ENCODE measurements around the gene RNF208. TPM values are rescaled to one million over a fixed set of nuclear protein-coding genes. Genes with fewer than 3 reads are reported as not detected.

The RNF208 gene
- total and polyA plus RNA-seq, 10 of the 15 experiments (the other 5 are each of a cell fraction or from before 2014, with no cell fraction given): 0.06 to 10.7 (median 0.77) TPM

GRCh38 chr9:137266585-137267453 lies 44.8 kb upstream of the RNF208 start:
- BruUV-seq (replicated peaks): no TSS peak
- H3K9ac ChIP-seq (ENCODE audit: control insufficient read depth, insufficient read depth, low read length): no peak overlapping the region
- CTCF ChIA-PET: interaction anchor here (2.6 kb wide), 1 partner anchor 30 kb away, joined by 11 read pairs; no protein-coding TSS in a partner anchor
- ATAC-seq: no peak
- SMC1A ChIA-PET (ENCODE audit: uncharacterized antibody, unreplicated experiment): no interaction called here
- H3K79me2 ChIP-seq (ENCODE audit: control insufficient read depth, insufficient read depth, low read length): 0 out of 2 replicates have a peak, but pooled peaks cover 2% of the 10 kb centered on the region
- TF ChIP-seq WRNIP1 (IDR thresholded peaks at IDR 0.05; ENCODE audit: borderline replicate concordance, low read depth, low read length) (no peak), MXI1 (IDR thresholded peaks at IDR 0.05; ENCODE audit: low read depth, low read length) (no peak)
- no peak for DNase-seq (ENCODE audit: low read depth, low spot score)
- no peaks in the 10 kb centered on the region for H4K20me1 ChIP-seq (ENCODE audit: control insufficient read depth, insufficient read depth)
- in situ Hi-C loops (cut with MboI): no loop called here
- peaks cover 17% of the 10 kb centered on the region for H3K4me1 ChIP-seq (ENCODE audit: control insufficient read depth, insufficient read depth, low read length)
- peak overlapping the region; percentile 3; the same call in 1 of the 2 replicates for H3K4me2 ChIP-seq (ENCODE audit: control insufficient read depth, insufficient read depth)
- no peak for FAIRE-seq
- H2AFZ ChIP-seq (ENCODE audit: control insufficient read depth, low read depth, low read length): no peak overlapping the region
- intact Hi-C loops (cut with micrococcal nuclease; ENCODE audit: unreplicated experiment): no loop called here
- H3K36me3 ChIP-seq (ENCODE audit: control insufficient read depth in 2 of 2, insufficient read depth in 2 of 2, low read length in 1 of 2): peaks cover 6 to 16% of the 10 kb centered on the region in 2 experiments; a peak in 3 of 4 replicates
- POLR2A ChIA-PET: interaction anchor here (0.6 to 2.4 kb wide), 8 partner anchors 11 to 548 kb away, joined by 3 to 13 read pairs (median 4); partner anchors contain the start of genes NELFB, NRARP, TOR4A and TUBB4B
- WGBS (ENCODE audit: insufficient coverage, insufficient replicate concordance, low lambda C conversion rate, missing lambda C conversion rate): 91% methylated on average over 21 of the region's 34 CpGs
- H3K4me3 ChIP-seq: no peak overlapping the region
- H3K9me3 ChIP-seq (replicated peaks; ENCODE audit: control insufficient read depth, insufficient read depth, low read length): no peaks in the 10 kb centered on the region
- H3K27ac ChIP-seq (ENCODE audit: control insufficient read depth, insufficient read depth): no peak overlapping the region
- RAD21 ChIA-PET (ENCODE audit: unreplicated experiment): interaction anchor here (1.2 to 1.9 kb wide), 2 partner anchors 11 to 30 kb away, joined by 4 to 5 read pairs; partner anchors contain the start of gene TOR4A
- H3K27me3 ChIP-seq (replicated peaks in 1 of 2; ENCODE audit: control insufficient read depth in 2 of 2, insufficient read depth in 2 of 2, low read length in 1 of 2): no peaks in the 10 kb centered on the region

- ChIA-PET CTCF (interaction anchor here (0.7 kb wide), 1 partner anchor 25 kb away, joined by 4 read pairs; no protein-coding TSS in a partner anchor), POLR2A (interaction anchor here (2.4 kb wide), 1 partner anchor 10 kb away, joined by 13 read pairs; the partner anchor contains the start of gene NELFB), RAD21 (ENCODE audit: unreplicated experiment) (interaction anchor here (1.2 kb wide), 1 partner anchor 29 kb away, joined by 4 read pairs; no protein-coding TSS in a partner anchor), SMC1A (ENCODE audit: uncharacterized antibody, unreplicated experiment) (no interaction called here)
- in situ Hi-C loops (cut with MboI) (no loop called here), intact Hi-C loops (cut with micrococcal nuclease; ENCODE audit: unreplicated experiment) (no loop called here)
- no peak for DNase-seq (ENCODE audit: low read depth, low spot score)
- Histone ChIP-seq H3K4me3 (no peak overlapping the region), H4K20me1 (ENCODE audit: control insufficient read depth, insufficient read depth) (no peaks in the 10 kb centered on the region), H2AFZ (ENCODE audit: control insufficient read depth, low read depth, low read length) (no peak overlapping the region), H3K4me1 (ENCODE audit: control insufficient read depth, insufficient read depth, low read length) (peaks cover 17% of the 10 kb centered on the region), H3K79me2 (ENCODE audit: control insufficient read depth, insufficient read depth, low read length) (0 out of 2 replicates have a peak, but pooled peaks cover 2% of the 10 kb centered on the region), H3K36me3 (ENCODE audit: control insufficient read depth in 2 of 2, insufficient read depth in 2 of 2, low read length in 1 of 2) (peaks cover 6 to 16% of the 10 kb centered on the region in 2 experiments; a peak in 3 of 4 replicates), H3K27ac (ENCODE audit: control insufficient read depth, insufficient read depth) (no peak overlapping the region), H3K9me3 (replicated peaks; ENCODE audit: control insufficient read depth, insufficient read depth, low read length) (no peaks in the 10 kb centered on the region), H3K9ac (ENCODE audit: control insufficient read depth, insufficient read depth, low read length) (no peak overlapping the region), H3K27me3 (replicated peaks in 1 of 2; ENCODE audit: control insufficient read depth in 2 of 2, insufficient read depth in 2 of 2, low read length in 1 of 2) (no peaks in the 10 kb centered on the region), H3K4me2 (ENCODE audit: control insufficient read depth, insufficient read depth) (no peak overlapping the region)
- BruUV-seq (replicated peaks): no TSS peak
- 89% methylated on average over 15 of the region's 15 CpGs for WGBS (ENCODE audit: insufficient coverage, insufficient replicate concordance, low lambda C conversion rate, missing lambda C conversion rate)
- no peak for FAIRE-seq
- ATAC-seq: no peak
- TF ChIP-seq MYC (IDR thresholded peaks at IDR 0.05; ENCODE audit: insufficient read depth, insufficient read length, insufficient replicate concordance, low read length, severe bottlenecking) (no peak), NFYA (IDR thresholded peaks at IDR 0.05; ENCODE audit: borderline replicate concordance, low read depth, low read length) (no peak), TCF12 (IDR thresholded peaks at IDR 0.05; ENCODE audit: low read depth, low read length) (no peak), PML (IDR thresholded peaks at IDR 0.05; ENCODE audit: low read length) (no peak), JUNB (IDR thresholded peaks at IDR 0.05) (no peak), GABPA (IDR thresholded peaks at IDR 0.05; ENCODE audit: low read depth) (no peak), HDAC2 (IDR thresholded peaks at IDR 0.05) (no peak), MYB (IDR thresholded peaks at IDR 0.05; ENCODE audit: borderline replicate concordance, low read depth, low read length) (no peak), STAT3 (IDR thresholded peaks at IDR 0.05; ENCODE audit: low read depth, low read length) (no peak), IKZF1 (conservative IDR thresholded peaks at IDR 0.05) (no peak), PAX5 (IDR thresholded peaks at IDR 0.05; ENCODE audit: borderline replicate concordance, low read depth, low read length) (no peak)
- TF ChIP-seq, protein P1, sequence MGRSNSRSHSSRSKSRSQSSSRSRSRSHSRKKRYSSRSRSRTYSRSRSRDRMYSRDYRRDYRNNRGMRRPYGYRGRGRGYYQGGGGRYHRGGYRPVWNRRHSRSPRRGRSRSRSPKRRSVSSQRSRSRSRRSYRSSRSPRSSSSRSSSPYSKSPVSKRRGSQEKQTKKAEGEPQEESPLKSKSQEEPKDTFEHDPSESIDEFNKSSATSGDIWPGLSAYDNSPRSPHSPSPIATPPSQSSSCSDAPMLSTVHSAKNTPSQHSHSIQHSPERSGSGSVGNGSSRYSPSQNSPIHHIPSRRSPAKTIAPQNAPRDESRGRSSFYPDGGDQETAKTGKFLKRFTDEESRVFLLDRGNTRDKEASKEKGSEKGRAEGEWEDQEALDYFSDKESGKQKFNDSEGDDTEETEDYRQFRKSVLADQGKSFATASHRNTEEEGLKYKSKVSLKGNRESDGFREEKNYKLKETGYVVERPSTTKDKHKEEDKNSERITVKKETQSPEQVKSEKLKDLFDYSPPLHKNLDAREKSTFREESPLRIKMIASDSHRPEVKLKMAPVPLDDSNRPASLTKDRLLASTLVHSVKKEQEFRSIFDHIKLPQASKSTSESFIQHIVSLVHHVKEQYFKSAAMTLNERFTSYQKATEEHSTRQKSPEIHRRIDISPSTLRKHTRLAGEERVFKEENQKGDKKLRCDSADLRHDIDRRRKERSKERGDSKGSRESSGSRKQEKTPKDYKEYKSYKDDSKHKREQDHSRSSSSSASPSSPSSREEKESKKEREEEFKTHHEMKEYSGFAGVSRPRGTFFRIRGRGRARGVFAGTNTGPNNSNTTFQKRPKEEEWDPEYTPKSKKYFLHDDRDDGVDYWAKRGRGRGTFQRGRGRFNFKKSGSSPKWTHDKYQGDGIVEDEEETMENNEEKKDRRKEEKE (IDR thresholded peaks at IDR 0.05): no peak
These were observed 44.1 kb upstream of the RNF208 start for GRCh38 chr9:137266162-137266527.
